Endodermal cell (in vitro differentiated cells): Measurements from ENCODE around the gene NIPAL3. TPM values are rescaled to one million over a fixed set of nuclear protein-coding genes. Genes with fewer than 3 reads are reported as not detected.

Experiments used
- DNase-seq: peaks from one replicate; pipeline ENCODE4 v3.0.0-alpha.2; 2017
- H3K27ac ChIP-seq: 2 replicates; pipeline ENCODE4 v1.5.1; 2013; ENCODE audit warnings: mild to moderate bottlenecking, low read depth, low read length, moderate library complexity
- H3K27me3 ChIP-seq: 2 replicates; pipeline ENCODE4 v1.6.1; 2013; ENCODE audit warnings: mild to moderate bottlenecking, low read length, moderate library complexity; ENCODE audit not compliant: insufficient read depth, control insufficient read depth, poor library complexity, severe bottlenecking
- H3K36me3 ChIP-seq: 2 replicates; pipeline ENCODE4 v1.7.0; 2013; ENCODE audit warnings: mild to moderate bottlenecking, low read length, moderate library complexity; ENCODE audit not compliant: control insufficient read depth, insufficient read depth
- H3K4me1 ChIP-seq: one replicate; pipeline ENCODE4 v1.7.0; 2013; ENCODE audit warnings: low read length; ENCODE audit not compliant: control insufficient read depth, insufficient read depth
- H3K4me3 ChIP-seq: 2 replicates; pipeline ENCODE4 v1.5.1; 2013; ENCODE audit warnings: mild to moderate bottlenecking, low read length, moderate library complexity
- H3K9ac ChIP-seq: 2 replicates; pipeline ENCODE4 v1.6.1; 2013; ENCODE audit warnings: mild to moderate bottlenecking, low read length, moderate library complexity; ENCODE audit not compliant: poor library complexity, severe bottlenecking; ENCODE audit errors: extremely low read depth
- H3K9me3 ChIP-seq: 2 replicates; pipeline ENCODE4 v1.6.1; 2013; ENCODE audit warnings: mild to moderate bottlenecking, low read length, moderate library complexity; ENCODE audit not compliant: control insufficient read depth
- H3K27ac Mint-ChIP-seq: 2 replicates; pipeline ENCODE4 v1.8.0; 2020; ENCODE audit warnings: mixed read lengths
- H3K27me3 Mint-ChIP-seq: 2 replicates; pipeline ENCODE4 v1.8.0; 2021; ENCODE audit warnings: mild to moderate bottlenecking, mixed read lengths; ENCODE audit not compliant: insufficient read depth
- H3K36me3 Mint-ChIP-seq: 2 replicates; pipeline ENCODE4 v1.8.0; 2020; ENCODE audit warnings: low read depth, mixed read lengths
- H3K4me1 Mint-ChIP-seq: 2 replicates; pipeline ENCODE4 v1.8.0; 2020; ENCODE audit warnings: mixed read lengths
- H3K4me3 Mint-ChIP-seq: 2 replicates; pipeline ENCODE4 v1.8.0; 2020; ENCODE audit warnings: mild to moderate bottlenecking, moderate library complexity, mixed read lengths
- H3K9me3 Mint-ChIP-seq: 2 replicates; pipeline ENCODE4 v1.8.0; 2020; ENCODE audit warnings: mild to moderate bottlenecking, mixed read lengths
- CTCF ChIP-seq: fragments of 200-600 bp; sonication (generic); conservative IDR thresholded peaks from 2 replicates; pipeline ENCODE4 v1.5.0; 2021; ENCODE audit warnings: antibody characterized with exemption, mild to moderate bottlenecking
- WGBS, 2 experiments: methylation state at CpG; one replicate each; pipeline versions ENCODE4 v1.1.5 to v1.1.7; 2013; ENCODE audit warnings: missing lambda C conversion rate in 2 of 2, mixed read lengths in 1 of 2; ENCODE audit not compliant: insufficient coverage in 1 of 2, insufficient read length in 1 of 2; 5-methylcytosine and 5-hydroxymethylcytosine counted together
- total RNA-seq, 2 donors: library from RNA; stranded (reverse); fragmentation: NEBNext Ultra II Directional in 1 of 2; extraction: Animal tissue kit (Norgen Biotek cat#: 25700) in 1 of 2; gene quantifications; 2 replicates in 1 of 2; 3 replicates in 1 of 2; pipeline ENCODE4 v1.2.1, GENCODE V29; 2021

The NIPAL3 gene
- total RNA-seq, 2 donors from 2014 or later, result 4.7 to 5.5 TPM

GRCh38 chr1:24501371-24502064 is 85.9 kb downstream of the NIPAL3 start:
- Histone ChIP-seq H3K27ac (no peak overlapping the region), H3K4me1 (peaks cover 4% of the 10 kb centered on the region), H3K27me3 (no peaks in the 10 kb centered on the region), H3K4me3 (peak overlapping the region; percentile 84), H3K9ac (no peak overlapping the region), H3K36me3 (no peaks in the 10 kb centered on the region), H3K9me3 (no peaks in the 10 kb centered on the region)
- TF ChIP-seq CTCF, result no peak
- Mint-ChIP-seq H3K4me3 (peak overlapping the region; percentile 77), H3K27me3 (no peaks in the 10 kb centered on the region), H3K9me3 (no peaks in the 10 kb centered on the region), H3K27ac (peak overlapping the region; percentile 93), H3K36me3 (no peaks in the 10 kb centered on the region), H3K4me1 (peaks cover 48% of the 10 kb centered on the region)
- DNase-seq, result no peak
- WGBS, 2 experiments, result 86 to 92% methylated on average over 11 to 16 of the region's 16 CpGs

- Histone ChIP-seq H3K36me3 (no peaks in the 10 kb centered on the region), H3K9me3 (no peaks in the 10 kb centered on the region), H3K27ac (no peak overlapping the region), H3K4me3 (peak overlapping the region; percentile 84), H3K27me3 (no peaks in the 10 kb centered on the region), H3K4me1 (peaks cover 4% of the 10 kb centered on the region), H3K9ac (peak overlapping the region; percentile 61)
- no peak for TF ChIP-seq CTCF
- WGBS, 2 experiments, result 1 to 7% methylated on average over 26 to 39 of the region's 39 CpGs
- peak; percentile 88 for DNase-seq
- Mint-ChIP-seq H3K27me3 (no peaks in the 10 kb centered on the region), H3K9me3 (no peaks in the 10 kb centered on the region), H3K27ac (peak overlapping the region; percentile 93), H3K4me1 (peaks cover 54% of the 10 kb centered on the region), H3K36me3 (no peaks in the 10 kb centered on the region), H3K4me3 (peak overlapping the region; percentile 77)
These were observed 86.6 kb downstream of the NIPAL3 start for GRCh38 chr1:24502065-24502708.

- Histone ChIP-seq H3K4me1 (peaks cover 4% of the 10 kb centered on the region), H3K9me3 (no peaks in the 10 kb centered on the region), H3K27ac (no peak within 1 kb of the TSS), H3K36me3 (no peaks in the 10 kb centered on the region), H3K27me3 (no peaks in the 10 kb centered on the region), H3K4me3 (peak within 1 kb of the TSS; percentile 89), H3K9ac (peak within 1 kb of the TSS; percentile 62)
- no peaks in the 10 kb centered on the region for H3K9me3 Mint-ChIP-seq
- TF ChIP-seq CTCF, result no peak
- H3K27me3 Mint-ChIP-seq, result no peaks in the 10 kb centered on the region
- peaks cover 59% of the 10 kb centered on the region for H3K4me1 Mint-ChIP-seq
- no peaks in the 10 kb centered on the region for H3K36me3 Mint-ChIP-seq
- DNase-seq, result peak; percentile 94
- peak within 1 kb of the TSS; percentile 86 for H3K4me3 Mint-ChIP-seq
- H3K27ac Mint-ChIP-seq, result peak within 1 kb of the TSS; percentile 93
- 0% methylated on average over 9 to 53 of the region's 53 CpGs for WGBS, 2 experiments
These were observed 87.1 kb downstream of the NIPAL3 start, which contains the start of gene RCAN3 for GRCh38 chr1:24502709-24503058. Gene RCAN3, plus strand, starts transcription at chr1:24502836. Its CDS starts 11,537 bp downstream, at chr1:24514373.
